MM.1S (cell line): Measurements from ENCODE around the gene DSEL.

Experiments used
- DNase-seq: peaks from one replicate; pipeline ENCODE4 v3.0.0-alpha.2; 2015
- H2AFZ ChIP-seq: fragments of 300-600 bp; sonication (generic); 2 replicates; pipeline ENCODE4 v1.6.0; 2016; ENCODE audit warnings: antibody characterized with exemption, low read length
- H3F3A ChIP-seq: fragments of 300-600 bp; sonication (generic); 2 replicates; pipeline ENCODE4 v1.6.1; 2016; ENCODE audit warnings: mild to moderate bottlenecking, antibody characterized with exemption, low read length, moderate library complexity, mixed read lengths; ENCODE audit not compliant: insufficient read depth
- H3K27ac ChIP-seq: fragments of 300-600 bp; sonication (generic); 2 replicates; pipeline ENCODE4 v1.5.1; 2016; ENCODE audit warnings: mild to moderate bottlenecking, low read length
- H3K27me3 ChIP-seq: fragments of 300-600 bp; sonication (generic); replicated peaks from 2 replicates; pipeline ENCODE4 v1.6.0; 2016; ENCODE audit warnings: low read length; ENCODE audit not compliant: insufficient read depth
- H3K36me3 ChIP-seq: fragments of 300-600 bp; sonication (generic); replicated peaks from 2 replicates; pipeline ENCODE4 v1.6.1; 2016; ENCODE audit warnings: mild to moderate bottlenecking, low read length, mixed read lengths; ENCODE audit not compliant: insufficient read depth
- H3K4me1 ChIP-seq: fragments of 300-600 bp; sonication (generic); 2 replicates; pipeline ENCODE4 v1.6.1; 2016; ENCODE audit warnings: low read length, mixed read lengths
- H3K4me2 ChIP-seq: fragments of 300-600 bp; sonication (generic); 2 replicates; pipeline ENCODE4 v1.6.0; 2016; ENCODE audit warnings: low read depth, low read length
- H3K4me3 ChIP-seq: fragments of 300-600 bp; sonication (generic); 2 replicates; pipeline ENCODE4 v1.5.1; 2016; ENCODE audit warnings: low read length, mixed read lengths
- H3K79me2 ChIP-seq: fragments of 300-600 bp; sonication (generic); 2 replicates; pipeline ENCODE4 v1.6.1; 2016; ENCODE audit warnings: mixed run types, low read length, mixed read lengths
- H3K9ac ChIP-seq: fragments of 300-600 bp; sonication (generic); 2 replicates; pipeline ENCODE4 v1.6.1; 2016; ENCODE audit warnings: low read length, mixed read lengths
- H3K9me2 ChIP-seq: fragments of 300-600 bp; sonication (generic); replicated peaks from 2 replicates; pipeline ENCODE4 v1.6.1; 2016; ENCODE audit warnings: mild to moderate bottlenecking, low read length, mixed read lengths; ENCODE audit not compliant: insufficient read depth
- H3K9me3 ChIP-seq: fragments of 300-600 bp; sonication (generic); replicated peaks from 2 replicates; pipeline ENCODE4 v1.6.1; 2016; ENCODE audit warnings: mild to moderate bottlenecking, low read length, mixed read lengths; ENCODE audit not compliant: insufficient read depth
- H4K20me1 ChIP-seq: fragments of 300-600 bp; sonication (generic); 2 replicates; pipeline ENCODE4 v1.6.1; 2016; ENCODE audit warnings: mild to moderate bottlenecking, low read length, moderate library complexity, mixed read lengths; ENCODE audit not compliant: insufficient read depth
- CTCF ChIP-seq: fragments of 300-600 bp; sonication (generic); IDR thresholded peaks from 2 replicates; pipeline ENCODE4 v1.5.1; 2016; ENCODE audit warnings: antibody characterized with exemption, low read length, mixed read lengths
- EZH2 ChIP-seq: fragments of 300-600 bp; sonication (generic); optimal IDR thresholded peaks from 2 replicates; pipeline ENCODE3; 2017; ENCODE audit warnings: low read depth, mild to moderate bottlenecking, antibody characterized with exemption, low read length, mixed read lengths
- EZH2phosphoT487 ChIP-seq: fragments of 300-600 bp; sonication (generic); IDR thresholded peaks from 2 replicates; pipeline ENCODE4 v1.6.1; 2018; ENCODE audit warnings: antibody characterized with exemption, low read length

Gene DSEL

GRCh38 chr18:67549946-67550345 is 33.4 kb upstream of the DSEL start:
- DNase-seq = no peak
- H4K20me1 ChIP-seq = no peaks in the 10 kb centered on the region
- H3F3A ChIP-seq = no peaks in the 10 kb centered on the region
- no peaks in the 10 kb centered on the region for H3K4me1 ChIP-seq
- TF ChIP-seq CTCF = no peak
- TF ChIP-seq EZH2 = no peak
- H3K27me3 ChIP-seq = no peaks in the 10 kb centered on the region
- no peak overlapping the region for H3K9ac ChIP-seq
- no peak overlapping the region for H2AFZ ChIP-seq
- H3K27ac ChIP-seq = no peak overlapping the region
- H3K9me2 ChIP-seq = no peaks in the 10 kb centered on the region
- no peaks in the 10 kb centered on the region for H3K9me3 ChIP-seq
- H3K36me3 ChIP-seq = no peaks in the 10 kb centered on the region
- H3K4me2 ChIP-seq = no peak overlapping the region
- H3K79me2 ChIP-seq = no peaks in the 10 kb centered on the region
- no peak overlapping the region for H3K4me3 ChIP-seq

- no peaks in the 10 kb centered on the region for H4K20me1 ChIP-seq
- H3K4me1 ChIP-seq = no peaks in the 10 kb centered on the region
- no peaks in the 10 kb centered on the region for H3K27me3 ChIP-seq
- no peak for DNase-seq
- no peak overlapping the region for H3K4me3 ChIP-seq
- H3K79me2 ChIP-seq = no peaks in the 10 kb centered on the region
- TF ChIP-seq CTCF (no peak), EZH2phosphoT487 (no peak), EZH2 (no peak)
- H3K36me3 ChIP-seq = no peaks in the 10 kb centered on the region
- no peaks in the 10 kb centered on the region for H3K9me3 ChIP-seq
- H3F3A ChIP-seq = no peaks in the 10 kb centered on the region
- no peak overlapping the region for H3K4me2 ChIP-seq
- no peak overlapping the region for H3K27ac ChIP-seq
- no peak overlapping the region for H3K9ac ChIP-seq
- H3K9me2 ChIP-seq = no peaks in the 10 kb centered on the region
- no peak overlapping the region for H2AFZ ChIP-seq
Observed at GRCh38 chr18:67545681-67546080, 29.2 kb upstream of the DSEL start.

GRCh38 chr18:67540559-67540958 is 24.0 kb upstream of the DSEL start:
- H3F3A ChIP-seq = no peaks in the 10 kb centered on the region
- H3K4me3 ChIP-seq = no peak overlapping the region
- DNase-seq = no peak
- no peak overlapping the region for H3K27ac ChIP-seq
- H3K9me3 ChIP-seq = no peaks in the 10 kb centered on the region
- no peak overlapping the region for H3K4me2 ChIP-seq
- no peaks in the 10 kb centered on the region for H3K27me3 ChIP-seq
- H3K9ac ChIP-seq = no peak overlapping the region
- TF ChIP-seq EZH2 = no peak
- H2AFZ ChIP-seq = no peak overlapping the region
- H4K20me1 ChIP-seq = no peaks in the 10 kb centered on the region
- no peaks in the 10 kb centered on the region for H3K79me2 ChIP-seq
- no peaks in the 10 kb centered on the region for H3K9me2 ChIP-seq
- H3K36me3 ChIP-seq = no peaks in the 10 kb centered on the region
- H3K4me1 ChIP-seq = no peaks in the 10 kb centered on the region

- Histone ChIP-seq H3K27me3 (no peaks in the 10 kb centered on the region), H3K9me3 (no peaks in the 10 kb centered on the region), H3K36me3 (no peaks in the 10 kb centered on the region), H3K9me2 (no peaks in the 10 kb centered on the region), H2AFZ (no peak overlapping the region), H3F3A (peaks cover 2% of the 10 kb centered on the region), H3K79me2 (no peaks in the 10 kb centered on the region), H3K4me3 (no peak overlapping the region), H4K20me1 (no peaks in the 10 kb centered on the region), H3K27ac (no peak overlapping the region), H3K4me2 (no peak overlapping the region), H3K9ac (no peak overlapping the region), H3K4me1 (peaks cover 14% of the 10 kb centered on the region)
- DNase-seq = no peak
- TF ChIP-seq CTCF (no peak), EZH2phosphoT487 (no peak), EZH2 (no peak)
Observed at GRCh38 chr18:67531929-67532328, 15.4 kb upstream of the DSEL start.
